ENCODE results near the gene PPARG. TPM values are rescaled to one million over a fixed set of nuclear protein-coding genes. Genes with fewer than 3 reads are reported as not detected.

Gene PPARG
- total RNA-seq, 1 experiment from 2014 or later = 0.79 TPM

- H3K27ac Mint-ChIP-seq = no peak overlapping the region
- no peaks in the 10 kb centered on the region for H3K27me3 Mint-ChIP-seq (ENCODE audit: low read depth)
- ATAC-seq (no peak), DNase-seq (ENCODE audit: low spot score) (no peak)
- TF ChIP-seq OVOL2 (CRISPR knock-in tag; IDR thresholded peaks at IDR 0.05; ENCODE audit: borderline replicate concordance) = no peak
- TF ChIP-seq E2F4 (CRISPR knock-in tag; IDR thresholded peaks at IDR 0.05; ENCODE audit: borderline replicate concordance, low read depth) = no peak
- no peak for TF ChIP-seq USF1 (CRISPR knock-in tag; IDR thresholded peaks at IDR 0.05)
- no peak for TF ChIP-seq USF2 (CRISPR knock-in tag; IDR thresholded peaks at IDR 0.05)
- TF ChIP-seq ZNF138 (CRISPR knock-in tag; conservative IDR thresholded peaks at IDR 0.05) = no peak
- no peak for TF ChIP-seq JAZF1 (CRISPR knock-in tag; IDR thresholded peaks at IDR 0.05)
- no peak for TF ChIP-seq CBFB (CRISPR knock-in tag; IDR thresholded peaks at IDR 0.05; ENCODE audit: low read depth)
- no peak for TF ChIP-seq ATF1 (CRISPR knock-in tag; IDR thresholded peaks at IDR 0.05)
- no peak for TF ChIP-seq ZBTB21 (CRISPR knock-in tag; IDR thresholded peaks at IDR 0.05; ENCODE audit: borderline replicate concordance)
- TF ChIP-seq NFATC4 (CRISPR knock-in tag; IDR thresholded peaks at IDR 0.05) = no peak
- TF ChIP-seq, protein P1, sequence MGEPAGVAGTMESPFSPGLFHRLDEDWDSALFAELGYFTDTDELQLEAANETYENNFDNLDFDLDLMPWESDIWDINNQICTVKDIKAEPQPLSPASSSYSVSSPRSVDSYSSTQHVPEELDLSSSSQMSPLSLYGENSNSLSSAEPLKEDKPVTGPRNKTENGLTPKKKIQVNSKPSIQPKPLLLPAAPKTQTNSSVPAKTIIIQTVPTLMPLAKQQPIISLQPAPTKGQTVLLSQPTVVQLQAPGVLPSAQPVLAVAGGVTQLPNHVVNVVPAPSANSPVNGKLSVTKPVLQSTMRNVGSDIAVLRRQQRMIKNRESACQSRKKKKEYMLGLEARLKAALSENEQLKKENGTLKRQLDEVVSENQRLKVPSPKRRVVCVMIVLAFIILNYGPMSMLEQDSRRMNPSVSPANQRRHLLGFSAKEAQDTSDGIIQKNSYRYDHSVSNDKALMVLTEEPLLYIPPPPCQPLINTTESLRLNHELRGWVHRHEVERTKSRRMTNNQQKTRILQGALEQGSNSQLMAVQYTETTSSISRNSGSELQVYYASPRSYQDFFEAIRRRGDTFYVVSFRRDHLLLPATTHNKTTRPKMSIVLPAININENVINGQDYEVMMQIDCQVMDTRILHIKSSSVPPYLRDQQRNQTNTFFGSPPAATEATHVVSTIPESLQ (CRISPR knock-in tag; IDR thresholded peaks at IDR 0.05) = no peak
- ChIA-PET POLR2A (no interaction called here), CTCF (no interaction called here)
- H3K4me1 Mint-ChIP-seq = no peaks in the 10 kb centered on the region
- no peaks in the 10 kb centered on the region for H3K9me3 Mint-ChIP-seq
- no peak overlapping the region for H3K4me3 Mint-ChIP-seq
- no peaks in the 10 kb centered on the region for H3K36me3 Mint-ChIP-seq
Measured at GRCh38 chr3:12266038-12266437, 22.8 kb upstream of the PPARG start.

DNA sequence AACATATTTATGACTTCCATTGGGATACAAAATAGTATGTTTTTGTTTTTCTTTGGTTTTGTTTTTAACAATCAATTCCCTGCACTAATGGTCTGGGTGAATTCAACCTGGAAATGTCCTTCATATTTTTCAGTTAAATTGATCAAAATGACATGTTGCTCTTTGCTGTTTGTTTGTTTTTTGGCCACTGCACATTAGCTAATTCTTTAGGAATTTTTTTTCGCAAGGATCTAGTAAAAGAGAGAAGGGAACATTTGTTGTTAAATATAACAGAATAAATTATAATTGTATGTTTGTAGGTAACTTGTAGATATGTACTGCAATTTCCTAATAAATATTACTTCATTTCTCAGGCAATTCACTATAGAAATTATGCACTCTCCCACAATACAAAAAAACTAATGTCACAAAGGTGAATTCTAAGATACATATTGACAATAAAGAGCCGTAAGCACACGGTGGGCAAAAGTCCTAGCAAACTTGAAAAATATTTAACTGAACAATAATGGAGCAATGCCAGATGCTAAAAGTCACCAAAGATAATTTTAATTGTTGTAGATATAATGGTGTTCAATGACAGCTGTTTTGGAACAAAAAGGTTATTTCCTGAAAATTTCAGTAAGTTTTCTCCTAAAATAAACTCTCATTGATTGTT is 21.4 kb upstream of the PPARG start:
- ChIA-PET POLR2A (no interaction called here), CTCF (no interaction called here)
- H3K36me3 Mint-ChIP-seq = no peaks in the 10 kb centered on the region
- H3K9me3 Mint-ChIP-seq = no peaks in the 10 kb centered on the region
- no peaks in the 10 kb centered on the region for H3K27me3 Mint-ChIP-seq (ENCODE audit: low read depth)
- DNase-seq (ENCODE audit: low spot score) (no peak), ATAC-seq (no peak)
- no peak overlapping the region for H3K27ac Mint-ChIP-seq
- H3K4me3 Mint-ChIP-seq = no peak overlapping the region
- H3K4me1 Mint-ChIP-seq = no peaks in the 10 kb centered on the region
- TF ChIP-seq, protein P2, sequence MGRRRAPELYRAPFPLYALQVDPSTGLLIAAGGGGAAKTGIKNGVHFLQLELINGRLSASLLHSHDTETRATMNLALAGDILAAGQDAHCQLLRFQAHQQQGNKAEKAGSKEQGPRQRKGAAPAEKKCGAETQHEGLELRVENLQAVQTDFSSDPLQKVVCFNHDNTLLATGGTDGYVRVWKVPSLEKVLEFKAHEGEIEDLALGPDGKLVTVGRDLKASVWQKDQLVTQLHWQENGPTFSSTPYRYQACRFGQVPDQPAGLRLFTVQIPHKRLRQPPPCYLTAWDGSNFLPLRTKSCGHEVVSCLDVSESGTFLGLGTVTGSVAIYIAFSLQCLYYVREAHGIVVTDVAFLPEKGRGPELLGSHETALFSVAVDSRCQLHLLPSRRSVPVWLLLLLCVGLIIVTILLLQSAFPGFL (CRISPR knock-in tag; IDR thresholded peaks at IDR 0.05; ENCODE audit: borderline replicate concordance) = no peak
- TF ChIP-seq FOXK1 (CRISPR knock-in tag; IDR thresholded peaks at IDR 0.05) = no peak
- TF ChIP-seq NR1H2 (CRISPR knock-in tag; IDR thresholded peaks at IDR 0.05) = no peak
- TF ChIP-seq FOXP1 (CRISPR knock-in tag; IDR thresholded peaks at IDR 0.05; ENCODE audit: borderline replicate concordance) = no peak
- no peak for TF ChIP-seq PRDM15 (CRISPR knock-in tag; IDR thresholded peaks at IDR 0.05)
- no peak for TF ChIP-seq NFATC4 (CRISPR knock-in tag; IDR thresholded peaks at IDR 0.05)
- TF ChIP-seq, protein P3, sequence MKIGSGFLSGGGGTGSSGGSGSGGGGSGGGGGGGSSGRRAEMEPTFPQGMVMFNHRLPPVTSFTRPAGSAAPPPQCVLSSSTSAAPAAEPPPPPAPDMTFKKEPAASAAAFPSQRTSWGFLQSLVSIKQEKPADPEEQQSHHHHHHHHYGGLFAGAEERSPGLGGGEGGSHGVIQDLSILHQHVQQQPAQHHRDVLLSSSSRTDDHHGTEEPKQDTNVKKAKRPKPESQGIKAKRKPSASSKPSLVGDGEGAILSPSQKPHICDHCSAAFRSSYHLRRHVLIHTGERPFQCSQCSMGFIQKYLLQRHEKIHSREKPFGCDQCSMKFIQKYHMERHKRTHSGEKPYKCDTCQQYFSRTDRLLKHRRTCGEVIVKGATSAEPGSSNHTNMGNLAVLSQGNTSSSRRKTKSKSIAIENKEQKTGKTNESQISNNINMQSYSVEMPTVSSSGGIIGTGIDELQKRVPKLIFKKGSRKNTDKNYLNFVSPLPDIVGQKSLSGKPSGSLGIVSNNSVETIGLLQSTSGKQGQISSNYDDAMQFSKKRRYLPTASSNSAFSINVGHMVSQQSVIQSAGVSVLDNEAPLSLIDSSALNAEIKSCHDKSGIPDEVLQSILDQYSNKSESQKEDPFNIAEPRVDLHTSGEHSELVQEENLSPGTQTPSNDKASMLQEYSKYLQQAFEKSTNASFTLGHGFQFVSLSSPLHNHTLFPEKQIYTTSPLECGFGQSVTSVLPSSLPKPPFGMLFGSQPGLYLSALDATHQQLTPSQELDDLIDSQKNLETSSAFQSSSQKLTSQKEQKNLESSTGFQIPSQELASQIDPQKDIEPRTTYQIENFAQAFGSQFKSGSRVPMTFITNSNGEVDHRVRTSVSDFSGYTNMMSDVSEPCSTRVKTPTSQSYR (CRISPR knock-in tag; IDR thresholded peaks at IDR 0.05) = no peak
- no peak for TF ChIP-seq MYBL2 (CRISPR knock-in tag; IDR thresholded peaks at IDR 0.05)
- TF ChIP-seq, protein P4, sequence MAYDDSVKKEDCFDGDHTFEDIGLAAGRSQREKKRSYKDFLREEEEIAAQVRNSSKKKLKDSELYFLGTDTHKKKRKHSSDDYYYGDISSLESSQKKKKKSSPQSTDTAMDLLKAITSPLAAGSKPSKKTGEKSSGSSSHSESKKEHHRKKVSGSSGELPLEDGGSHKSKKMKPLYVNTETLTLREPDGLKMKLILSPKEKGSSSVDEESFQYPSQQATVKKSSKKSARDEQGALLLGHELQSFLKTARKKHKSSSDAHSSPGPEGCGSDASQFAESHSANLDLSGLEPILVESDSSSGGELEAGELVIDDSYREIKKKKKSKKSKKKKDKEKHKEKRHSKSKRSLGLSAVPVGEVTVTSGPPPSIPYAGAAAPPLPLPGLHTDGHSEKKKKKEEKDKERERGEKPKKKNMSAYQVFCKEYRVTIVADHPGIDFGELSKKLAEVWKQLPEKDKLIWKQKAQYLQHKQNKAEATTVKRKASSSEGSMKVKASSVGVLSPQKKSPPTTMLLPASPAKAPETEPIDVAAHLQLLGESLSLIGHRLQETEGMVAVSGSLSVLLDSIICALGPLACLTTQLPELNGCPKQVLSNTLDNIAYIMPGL (CRISPR knock-in tag; IDR thresholded peaks at IDR 0.05) = no peak
- no peak for TF ChIP-seq SP1 (CRISPR knock-in tag; conservative IDR thresholded peaks at IDR 0.05)
- TF ChIP-seq ESRRA (CRISPR knock-in tag; IDR thresholded peaks at IDR 0.05; ENCODE audit: borderline replicate concordance) = no peak
